ENCODE measurements around the gene GAK.

The GAK gene

DNA sequence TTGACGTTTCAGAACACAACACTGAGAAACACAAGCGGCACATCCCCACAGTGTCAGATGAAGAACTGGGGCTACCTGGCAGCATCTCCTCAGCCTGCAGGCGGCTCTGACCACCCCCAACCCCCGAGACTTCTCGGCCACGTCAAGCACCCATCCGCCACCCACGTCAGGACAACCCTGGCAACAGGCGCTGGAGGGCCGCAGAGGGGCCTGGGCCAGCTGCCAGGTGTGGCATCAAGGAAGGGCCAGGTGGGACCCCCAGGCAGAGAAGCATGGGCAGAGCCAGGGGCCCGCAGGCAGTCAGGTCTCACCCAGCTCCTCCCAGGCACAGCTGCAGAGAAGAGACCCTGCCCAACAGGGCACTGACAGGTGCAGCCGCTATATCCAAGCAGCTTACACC, 22.3 kb downstream of the GAK start:
- DNase-seq (ENCODE audit: extremely low read depth in 1 of 2, low read depth in 1 of 2), result no peak

DNA sequence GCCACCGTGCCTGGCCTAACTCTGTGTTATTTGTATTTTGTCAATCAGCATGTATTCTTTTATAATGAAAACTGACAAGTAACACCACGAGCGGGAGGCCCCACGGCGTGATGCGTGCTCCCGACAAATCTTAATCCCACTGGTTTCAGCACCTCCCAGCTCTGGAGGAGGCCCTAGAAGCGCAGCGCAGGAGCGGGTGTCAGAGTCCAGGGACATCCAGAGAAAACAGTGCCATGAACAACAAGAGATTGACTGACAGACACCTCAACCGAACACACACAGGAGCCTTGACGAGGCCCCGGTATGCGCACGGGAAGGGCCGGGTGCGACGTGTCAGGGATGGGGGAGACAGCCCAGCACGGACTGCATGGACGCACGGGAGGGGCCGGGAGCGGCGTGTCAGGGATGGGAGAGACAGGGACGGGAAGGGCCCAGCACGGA, 23.0 kb downstream of the GAK start:
- DNase-seq (ENCODE audit: extremely low read depth in 1 of 2, low read depth in 1 of 2), result no peak

DNA sequence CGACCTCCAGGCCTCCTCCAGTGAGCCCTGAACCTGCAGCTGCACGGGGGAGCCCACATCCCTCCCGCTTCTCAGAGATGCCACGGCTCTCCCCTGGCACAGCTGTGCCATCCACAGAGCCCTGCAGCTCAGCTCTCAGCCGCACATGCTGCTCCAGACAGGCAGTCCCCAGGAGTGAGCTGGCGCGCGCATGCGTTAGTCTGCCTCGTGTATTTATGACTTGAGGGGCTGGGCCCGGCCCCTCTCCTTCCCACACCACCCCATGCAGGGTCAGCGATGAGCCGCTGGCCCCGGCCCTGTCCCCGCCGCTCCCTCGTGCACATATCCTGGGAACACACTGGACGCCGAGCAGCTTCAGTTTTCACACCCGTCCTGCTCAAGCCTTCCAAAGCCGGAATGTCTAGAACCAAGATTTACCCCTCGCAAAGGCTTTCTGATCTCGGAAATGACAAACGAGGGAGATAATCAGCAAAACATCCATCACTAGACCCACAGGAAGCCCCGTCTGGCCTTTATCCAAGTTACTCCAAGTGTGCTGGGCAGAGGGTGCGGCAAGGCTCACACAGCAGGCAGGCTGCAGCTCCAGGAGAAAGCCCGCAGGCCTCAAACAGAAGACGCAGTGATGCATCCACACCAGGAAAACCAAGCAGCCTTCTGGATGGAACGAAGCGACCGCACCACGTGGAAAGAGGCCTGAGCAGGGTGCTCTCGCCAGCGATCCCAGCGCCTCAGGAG, 24.3 kb downstream of the GAK start:
- DNase-seq (ENCODE audit: extremely low read depth in 1 of 2, low read depth in 1 of 2), result no peak

DNA sequence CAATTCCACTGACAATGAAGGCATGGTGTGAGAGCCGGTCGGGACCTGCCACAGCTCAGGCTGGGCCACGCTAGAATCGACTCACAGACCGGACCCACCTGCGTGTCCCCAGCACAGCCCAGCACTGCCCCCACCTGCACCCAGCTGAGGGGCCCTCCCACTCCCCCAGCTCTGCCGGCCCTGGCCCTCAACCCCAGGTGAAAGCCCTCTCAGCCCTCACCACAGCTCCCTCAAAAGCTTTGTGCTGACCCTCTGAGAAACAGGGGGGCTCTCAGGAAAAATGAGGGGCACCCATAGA, 25.1 kb downstream of the GAK start:
- DNase-seq (ENCODE audit: extremely low read depth in 1 of 2, low read depth in 1 of 2), result no peak

DNA sequence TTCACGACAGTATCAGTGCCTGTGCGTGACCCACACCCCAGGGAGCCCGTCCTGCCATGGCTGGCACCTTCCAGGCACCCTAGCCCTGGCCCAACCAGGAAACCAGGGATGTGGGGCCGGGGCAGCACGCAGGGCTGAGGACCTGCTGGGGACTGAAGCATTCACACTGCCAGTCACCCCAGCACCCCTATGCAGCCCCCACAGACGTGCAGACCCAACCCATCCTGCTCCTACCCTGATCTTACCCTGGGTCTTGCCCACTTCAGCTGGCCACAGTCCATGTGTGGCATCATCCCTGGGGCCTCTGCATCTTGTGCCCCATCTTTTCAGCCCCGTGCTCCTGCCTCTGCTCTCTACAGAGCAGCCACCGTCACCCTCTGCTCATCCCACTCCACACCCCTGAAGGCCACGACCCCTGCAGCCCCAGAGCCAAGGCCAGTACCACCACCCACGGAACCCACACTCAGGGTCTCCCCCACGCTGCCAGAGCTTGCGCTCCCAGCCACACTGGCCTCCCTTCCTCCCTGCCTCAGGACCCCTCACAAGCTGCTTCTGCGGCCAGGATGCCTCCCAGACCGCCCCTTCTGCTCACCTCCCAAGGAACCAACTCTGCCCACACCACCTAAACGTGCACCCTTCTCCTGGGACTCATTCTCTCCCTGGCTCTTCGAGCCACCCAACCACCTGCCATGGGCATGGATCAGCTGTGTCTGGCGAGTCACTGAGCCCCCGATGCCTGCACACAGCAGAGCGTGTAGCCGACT, 25.6 kb downstream of the GAK start:
- no peak for DNase-seq (ENCODE audit: extremely low read depth in 1 of 2, low read depth in 1 of 2)

DNA sequence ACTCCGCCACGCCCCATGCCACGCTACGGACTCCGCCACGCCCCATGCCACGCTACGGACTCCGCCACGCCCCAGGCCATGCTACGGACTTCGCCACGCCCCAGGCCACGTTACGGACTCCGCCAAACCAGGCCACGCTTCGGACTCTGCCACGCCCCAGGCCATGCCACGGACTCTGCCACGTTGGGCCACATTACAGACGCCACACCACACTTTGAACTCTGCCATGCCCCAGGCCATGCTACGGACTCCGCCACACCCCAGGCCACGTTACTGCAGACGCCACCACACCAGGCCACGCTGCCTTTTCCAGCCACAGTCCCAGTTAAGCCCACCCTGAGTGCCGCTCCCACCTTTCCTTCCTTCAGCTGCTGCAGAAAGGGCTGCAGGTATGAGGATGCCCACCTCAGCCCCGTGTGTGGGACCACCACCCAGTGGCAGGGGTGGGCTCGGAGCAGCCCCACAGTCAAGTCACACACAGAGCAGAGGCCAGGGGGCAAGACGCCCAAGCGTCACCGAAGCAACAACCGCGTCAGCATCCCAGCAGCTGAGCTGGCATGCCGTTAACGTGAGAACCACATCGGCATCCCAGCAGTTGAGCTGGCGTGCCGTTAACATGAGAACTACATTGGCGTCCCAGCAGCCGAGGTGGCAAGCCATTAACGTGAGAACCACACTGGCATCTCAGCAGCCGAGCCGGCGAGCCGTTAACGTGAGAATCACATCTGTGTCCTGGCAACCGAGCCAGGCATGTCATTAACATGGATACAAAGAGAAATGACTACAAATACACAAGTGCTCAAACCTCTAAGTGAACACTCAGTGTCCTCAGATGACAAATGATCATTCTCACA, 26.4 kb downstream of the GAK start:
- DNase-seq (ENCODE audit: extremely low read depth in 1 of 2, low read depth in 1 of 2), result no peak

DNA sequence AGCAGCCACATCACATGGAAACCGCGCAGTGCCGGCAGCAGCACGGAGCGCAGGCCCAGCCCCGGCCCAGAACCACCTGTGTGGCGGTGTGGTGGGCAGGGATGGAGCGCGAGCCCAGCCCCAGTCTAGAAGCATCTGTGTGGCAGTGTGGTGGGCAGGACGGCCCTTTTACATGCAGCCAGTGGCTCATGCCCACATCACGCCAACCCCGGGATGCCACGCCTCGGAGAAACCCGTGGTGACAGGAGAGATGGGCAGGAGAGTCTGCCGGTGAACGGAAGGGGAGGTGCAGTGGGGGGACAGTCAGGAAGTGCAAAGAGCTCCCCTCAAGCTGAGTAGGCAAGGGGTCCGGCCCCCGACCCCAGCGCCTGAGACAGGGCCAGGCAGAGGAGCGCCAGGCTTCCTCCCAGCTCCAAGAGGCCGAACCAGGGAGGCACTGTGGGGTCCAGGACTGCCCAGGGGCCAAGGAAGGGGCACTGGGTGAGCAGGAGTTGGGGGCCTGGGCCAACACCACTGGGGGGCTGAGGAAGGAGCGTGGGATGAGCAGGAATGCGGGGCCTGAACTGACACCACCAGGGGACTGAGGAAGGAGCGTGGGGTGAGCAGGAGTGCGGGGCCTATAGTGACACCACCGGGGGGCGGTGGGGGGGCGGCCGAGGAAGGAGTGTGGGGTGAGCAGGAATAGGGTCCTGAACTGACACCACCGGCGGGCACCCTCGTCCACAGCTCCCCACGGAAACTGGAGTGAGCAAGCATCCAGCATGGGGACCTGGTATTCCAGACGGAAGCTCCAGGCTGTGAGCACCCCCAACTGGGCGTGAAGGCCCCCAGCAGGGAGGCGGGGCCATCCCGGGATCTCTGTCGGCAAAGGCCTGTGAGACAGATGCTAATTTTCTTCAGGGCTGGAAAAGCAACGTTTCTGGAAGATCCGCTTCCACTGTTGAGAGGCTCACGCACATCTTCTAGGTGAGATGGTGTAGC, 28.8 kb downstream of the GAK start:
- no peak for DNase-seq (ENCODE audit: extremely low read depth in 1 of 2, low read depth in 1 of 2)

DNA sequence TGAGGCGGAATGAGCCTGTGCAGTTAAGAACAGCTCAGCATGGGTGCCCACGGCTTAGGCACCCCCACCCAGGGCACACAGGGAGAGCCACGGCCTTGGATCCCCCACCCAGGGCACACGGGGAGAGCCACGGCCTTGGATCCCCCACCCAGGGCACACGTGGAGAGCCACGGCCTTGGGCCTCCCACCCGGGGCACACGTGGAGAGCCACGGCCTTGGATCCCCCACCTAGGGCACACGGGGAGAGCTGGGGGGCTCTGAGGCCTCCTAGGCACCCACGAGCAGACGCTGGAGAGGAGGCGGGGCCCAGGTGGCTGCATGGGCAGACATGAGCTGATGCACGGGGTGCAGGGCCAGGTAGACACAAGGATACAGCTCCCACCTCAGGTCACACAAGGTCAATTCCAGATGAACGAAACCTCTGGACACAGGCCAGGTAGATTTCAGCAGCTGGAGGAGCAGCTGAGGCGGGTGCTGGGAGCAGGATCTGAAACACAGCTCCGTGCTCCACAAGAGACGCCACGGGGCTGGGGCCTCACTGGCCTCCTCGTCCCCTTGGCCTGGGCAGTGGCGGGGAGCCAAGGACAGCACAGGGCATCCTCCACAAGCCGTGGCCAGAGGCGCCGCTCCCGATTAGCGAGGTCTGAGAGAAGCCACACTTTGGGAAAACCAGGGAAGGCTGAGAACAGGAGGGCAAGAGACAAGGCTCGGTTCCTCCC, 30.8 kb downstream of the GAK start:
- no peak for DNase-seq (ENCODE audit: extremely low read depth in 1 of 2, low read depth in 1 of 2)

DNA sequence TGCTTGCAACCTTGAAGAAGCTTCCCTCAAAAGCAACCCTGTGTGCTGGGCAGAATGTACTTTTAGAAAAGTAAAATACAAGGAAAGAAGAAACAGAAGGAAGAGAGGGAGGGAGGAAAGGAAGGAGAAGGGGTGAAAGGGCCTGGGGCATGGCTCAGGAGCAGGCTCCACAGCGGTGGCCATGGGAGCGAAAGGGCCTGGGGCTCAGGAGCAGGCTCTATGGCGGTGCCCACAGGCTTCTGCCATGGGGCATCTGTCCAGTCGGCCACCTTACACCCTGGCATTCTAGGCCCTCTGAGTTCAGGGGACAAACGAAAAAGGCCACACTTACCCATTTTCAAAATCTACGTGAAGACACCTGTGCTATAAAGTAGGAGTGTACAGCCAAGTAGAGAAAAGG, 31.4 kb downstream of the GAK start:
- DNase-seq (ENCODE audit: extremely low read depth in 1 of 2, low read depth in 1 of 2), result no peak

DNA sequence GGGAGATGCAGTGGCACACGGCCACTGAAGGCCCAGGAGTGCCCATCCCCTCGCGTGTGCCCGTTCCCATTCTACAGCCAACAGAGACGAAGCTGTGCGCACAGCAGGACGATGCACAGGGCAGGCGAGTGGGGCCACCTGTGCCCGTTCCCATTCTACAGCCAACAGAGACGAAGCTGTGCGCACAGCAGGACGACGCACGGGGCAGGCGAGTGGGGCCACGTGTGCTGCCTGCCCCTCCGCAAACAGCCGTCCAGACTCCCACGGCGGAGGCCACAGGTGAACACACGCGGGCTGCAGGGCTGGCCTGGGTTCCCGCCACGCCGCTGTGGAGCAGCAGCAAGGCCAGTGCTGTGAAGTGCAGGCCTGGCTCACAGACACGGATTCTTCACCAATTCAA, 32.0 kb downstream of the GAK start:
- no peak for DNase-seq (ENCODE audit: extremely low read depth in 1 of 2, low read depth in 1 of 2)

DNA sequence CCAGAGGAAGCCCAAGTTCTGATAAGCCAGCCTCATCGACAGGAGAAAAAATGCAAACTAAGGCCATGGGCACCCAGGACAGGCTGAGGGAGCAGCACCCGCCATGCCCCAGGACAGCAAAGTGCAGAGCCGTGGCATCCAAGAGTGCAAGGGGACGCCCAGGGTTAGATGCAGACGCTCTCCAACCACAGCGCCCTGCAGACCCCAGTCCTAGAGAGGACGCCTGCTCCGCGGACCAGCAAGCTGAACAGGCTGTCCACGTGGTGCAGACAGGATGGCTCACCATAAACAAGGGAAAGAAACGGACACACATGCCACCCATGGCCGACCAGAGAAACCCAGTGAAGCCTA, 32.6 kb downstream of the GAK start:
- no peak for DNase-seq (ENCODE audit: extremely low read depth in 1 of 2, low read depth in 1 of 2)

DNA sequence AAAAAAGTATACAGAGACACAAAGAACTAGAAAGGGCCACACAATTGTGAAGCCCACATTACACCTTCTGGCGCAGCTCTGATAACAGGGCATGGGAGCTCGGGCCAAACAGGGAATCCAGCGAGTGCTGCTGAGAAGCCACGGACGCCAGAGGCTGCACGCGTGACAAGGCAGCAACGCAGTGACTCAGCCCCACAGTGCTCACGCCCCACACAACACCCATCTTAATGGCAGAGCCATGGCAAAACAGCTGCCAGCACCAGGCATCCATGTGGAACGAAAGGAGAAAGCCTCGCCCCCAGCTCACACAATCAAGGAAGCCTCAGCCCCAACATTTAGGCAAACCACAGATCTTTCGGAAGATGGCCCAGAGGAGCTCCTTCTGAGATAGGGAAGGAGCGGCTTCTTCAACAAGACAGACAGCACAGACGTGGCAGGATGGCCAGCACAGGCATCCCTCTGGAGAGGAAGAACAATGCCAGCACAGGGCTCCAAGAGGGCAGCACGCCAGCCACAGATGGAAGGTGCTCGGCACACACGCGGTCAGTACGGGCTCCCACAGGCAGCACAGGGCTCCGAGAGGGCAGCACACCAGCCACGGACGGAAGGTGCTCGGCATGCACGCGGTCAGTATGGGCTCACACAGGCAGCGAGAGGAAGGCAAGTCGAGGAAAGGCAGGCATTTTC, 33.1 kb downstream of the GAK start:
- DNase-seq (ENCODE audit: extremely low read depth in 1 of 2, low read depth in 1 of 2), result no peak

DNA sequence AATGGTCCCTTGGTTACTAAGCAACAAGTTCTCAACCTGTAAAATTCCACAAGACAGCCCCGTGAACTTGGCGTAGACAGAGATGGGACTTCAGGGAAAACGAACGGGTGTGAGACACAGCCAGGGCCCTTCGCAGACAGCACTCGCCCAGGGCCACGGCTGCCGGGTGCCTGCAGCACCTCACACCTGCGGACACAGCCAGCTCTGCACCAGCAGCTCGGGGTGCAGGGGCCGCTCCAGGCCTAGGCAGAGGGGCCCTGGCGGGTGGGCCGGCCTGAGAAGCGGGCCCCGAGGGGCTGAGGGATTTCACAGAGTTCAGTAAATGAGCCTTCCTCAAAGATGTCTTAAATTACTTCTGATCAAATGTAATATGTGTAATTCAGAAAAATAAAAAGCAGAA, 34.0 kb downstream of the GAK start:
- DNase-seq (ENCODE audit: extremely low read depth in 1 of 2, low read depth in 1 of 2), result no peak

DNA sequence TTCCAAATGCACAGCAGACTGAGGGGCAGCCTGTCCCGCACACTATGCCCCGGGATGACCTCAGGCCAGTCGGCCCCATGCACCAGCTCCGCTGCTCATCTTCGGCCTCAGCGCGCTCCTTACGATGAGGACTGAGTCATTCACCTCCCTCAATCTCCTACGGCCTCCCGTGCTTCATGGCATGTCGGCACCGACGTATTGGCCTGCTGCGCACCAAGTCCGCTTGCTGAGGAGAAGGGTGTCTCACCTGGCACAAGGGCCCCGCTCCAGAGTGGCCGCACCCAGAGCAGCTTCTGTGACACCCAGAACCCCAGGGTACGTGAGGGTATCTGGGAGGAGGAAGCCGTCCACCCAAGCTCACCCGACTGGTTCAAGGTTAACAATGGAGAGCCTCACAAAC, 35.5 kb downstream of the GAK start:
- no peak for DNase-seq (ENCODE audit: extremely low read depth in 1 of 2, low read depth in 1 of 2)

DNA sequence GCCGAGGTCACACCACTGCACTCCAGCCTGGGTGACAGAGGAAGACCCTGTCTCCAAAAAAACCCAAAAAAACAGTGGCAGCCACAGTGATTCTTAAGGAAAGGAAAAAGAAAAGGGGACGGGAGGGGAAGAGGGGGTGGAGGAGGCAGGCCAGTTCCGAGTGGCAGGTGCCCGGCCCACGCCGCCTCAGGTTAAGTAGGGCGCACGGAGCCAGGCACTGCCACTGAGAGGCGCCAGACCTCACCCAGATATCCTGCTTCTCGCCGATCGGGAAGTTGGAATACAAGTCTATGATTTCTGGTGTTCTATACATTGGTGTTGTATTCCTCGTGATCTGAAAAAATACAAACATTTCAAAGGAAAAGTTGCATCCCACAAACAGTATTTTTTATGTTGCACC, 35.9 kb downstream of the GAK start:
- no peak for DNase-seq (ENCODE audit: extremely low read depth in 1 of 2, low read depth in 1 of 2)

DNA sequence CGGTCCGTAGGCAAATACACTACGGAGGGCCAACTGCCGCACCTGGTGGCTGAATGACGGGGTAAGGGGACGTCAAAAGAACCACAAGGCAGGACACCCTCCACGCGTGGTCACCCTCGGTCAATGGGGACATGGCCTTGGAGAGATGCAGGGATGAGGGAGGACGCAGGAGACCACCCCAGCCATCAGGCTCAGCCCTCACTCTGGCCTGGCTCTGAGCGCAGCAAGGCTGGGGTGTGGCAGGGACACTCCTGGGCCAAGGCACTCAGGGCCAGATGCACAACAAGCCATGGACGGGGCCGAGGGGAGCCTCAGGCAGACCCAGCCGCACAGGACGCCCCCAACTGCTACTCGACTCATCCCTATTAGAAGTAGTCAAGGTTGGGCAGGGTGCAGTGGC, 36.5 kb downstream of the GAK start:
- DNase-seq (ENCODE audit: extremely low read depth in 1 of 2, low read depth in 1 of 2), result no peak

DNA sequence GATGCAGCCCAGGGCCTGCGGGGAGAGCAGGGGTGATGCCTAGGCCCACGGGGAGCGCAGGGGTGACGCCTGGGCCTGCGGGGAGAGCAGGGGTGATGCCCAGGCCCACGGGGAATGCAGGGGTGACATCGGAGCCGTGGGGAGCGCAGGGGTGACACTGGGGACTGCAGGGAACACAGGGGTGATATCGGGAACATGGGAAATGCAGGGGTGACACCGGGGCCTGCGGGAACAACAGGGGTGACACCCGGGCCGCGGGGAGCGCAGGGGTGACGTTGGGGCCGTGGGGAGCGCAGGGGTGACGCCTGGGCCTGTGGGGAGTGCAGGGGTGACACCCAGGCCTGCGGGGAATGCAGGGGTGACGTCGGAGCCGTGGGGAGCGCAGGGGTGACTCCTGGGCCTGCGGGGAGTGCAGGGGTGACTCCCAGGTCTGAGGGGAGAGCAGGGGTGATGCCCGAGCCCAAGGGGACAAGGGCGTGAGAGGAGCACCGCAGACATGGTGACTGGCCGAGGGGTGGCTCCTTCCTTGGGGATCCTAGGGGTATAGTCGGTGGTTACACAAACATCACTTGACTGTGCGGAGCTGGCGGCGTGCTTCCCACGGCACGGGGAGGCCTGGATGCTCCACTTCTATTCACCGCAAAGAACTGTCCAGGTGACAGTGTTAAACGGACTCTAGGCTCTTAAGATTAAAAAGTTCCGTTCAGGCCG, 38.0 kb downstream of the GAK start:
- no peak for DNase-seq (ENCODE audit: extremely low read depth in 1 of 2, low read depth in 1 of 2)

DNA sequence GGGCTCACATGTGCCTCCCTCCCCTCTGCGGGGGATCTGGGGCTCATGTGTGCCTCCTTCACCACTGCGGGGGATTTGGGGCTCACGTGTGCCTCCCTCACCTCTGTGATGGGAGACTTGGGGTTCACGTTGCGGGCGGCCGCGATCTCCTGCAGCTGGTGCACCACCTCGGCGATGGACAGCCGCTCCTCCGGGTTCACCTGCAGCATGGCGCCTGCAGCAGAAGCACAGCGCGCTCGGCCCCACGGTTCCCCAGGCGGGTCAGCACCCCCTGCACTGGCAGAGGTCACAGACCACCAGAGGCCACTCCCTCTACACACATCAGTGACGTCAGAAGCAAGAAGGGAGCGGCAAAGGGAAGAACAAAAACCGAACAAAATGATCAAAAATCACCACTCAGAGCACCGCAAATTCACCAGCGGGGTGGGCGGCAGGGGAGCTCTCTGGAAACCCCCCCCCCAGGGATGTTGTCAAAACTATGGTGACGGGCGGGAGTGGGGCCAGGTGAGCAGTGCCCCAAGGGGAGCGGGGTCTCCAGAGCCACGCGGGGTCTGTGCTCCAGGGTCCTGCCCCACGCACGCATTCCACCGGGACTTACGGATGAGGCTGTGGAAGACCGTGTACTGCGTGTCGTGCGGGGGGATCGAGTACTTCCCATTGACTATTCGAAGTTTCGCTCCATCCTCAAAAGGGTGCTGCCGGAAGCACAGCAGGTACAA, 38.7 kb downstream of the GAK start:
- no peak for DNase-seq (ENCODE audit: extremely low read depth in 1 of 2, low read depth in 1 of 2)

Data from stimulated activated CD8-positive, alpha-beta memory T cell treated with anti-CD3 and anti-CD28 coated beads, Interleukin-7, amount 100 ng/mL, for 48 hours (primary cell).